ENCODE results near the gene DPM3.

DNA sequence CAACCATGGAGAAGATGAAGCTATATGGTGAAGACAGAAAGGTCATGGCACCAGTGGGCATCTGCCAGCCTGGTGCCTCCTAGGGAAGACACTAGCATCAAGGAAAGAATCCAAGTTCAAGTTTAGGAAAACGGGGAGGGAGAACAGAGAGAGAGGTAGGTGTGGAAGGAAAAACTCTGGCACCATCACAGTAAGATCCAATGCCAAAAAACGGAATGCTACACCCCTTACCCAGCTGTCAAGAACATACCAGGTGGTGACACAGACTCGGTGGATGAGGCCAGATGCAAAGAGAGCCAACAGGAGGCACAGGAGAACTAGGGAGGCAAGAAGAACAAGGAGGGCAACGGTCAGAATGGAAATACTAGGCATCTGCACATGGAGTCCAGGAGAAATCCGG, 29.2 kb upstream of the DPM3 start:
- TF ChIP-seq, protein P1, sequence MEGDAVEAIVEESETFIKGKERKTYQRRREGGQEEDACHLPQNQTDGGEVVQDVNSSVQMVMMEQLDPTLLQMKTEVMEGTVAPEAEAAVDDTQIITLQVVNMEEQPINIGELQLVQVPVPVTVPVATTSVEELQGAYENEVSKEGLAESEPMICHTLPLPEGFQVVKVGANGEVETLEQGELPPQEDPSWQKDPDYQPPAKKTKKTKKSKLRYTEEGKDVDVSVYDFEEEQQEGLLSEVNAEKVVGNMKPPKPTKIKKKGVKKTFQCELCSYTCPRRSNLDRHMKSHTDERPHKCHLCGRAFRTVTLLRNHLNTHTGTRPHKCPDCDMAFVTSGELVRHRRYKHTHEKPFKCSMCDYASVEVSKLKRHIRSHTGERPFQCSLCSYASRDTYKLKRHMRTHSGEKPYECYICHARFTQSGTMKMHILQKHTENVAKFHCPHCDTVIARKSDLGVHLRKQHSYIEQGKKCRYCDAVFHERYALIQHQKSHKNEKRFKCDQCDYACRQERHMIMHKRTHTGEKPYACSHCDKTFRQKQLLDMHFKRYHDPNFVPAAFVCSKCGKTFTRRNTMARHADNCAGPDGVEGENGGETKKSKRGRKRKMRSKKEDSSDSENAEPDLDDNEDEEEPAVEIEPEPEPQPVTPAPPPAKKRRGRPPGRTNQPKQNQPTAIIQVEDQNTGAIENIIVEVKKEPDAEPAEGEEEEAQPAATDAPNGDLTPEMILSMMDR (IDR thresholded peaks at IDR 0.05; ENCODE audit: low read depth, low read length, poor library complexity, severe bottlenecking) = no peak
- no peak for TF ChIP-seq EZH2phosphoT487 (IDR thresholded peaks at IDR 0.05; ENCODE audit: borderline replicate concordance, low read length)

All from DOHH2 (cell line).